Brain pericyte (primary cell): ENCODE data around the gene TMEM134.
"Not testable (repeated sequence)": the region's sequence is repeated elsewhere in the genome, so short reads cannot be mapped to it uniquely, and the experiment has no call there.

Experiments used
- DNase-seq: peaks from one replicate; pipeline ENCODE4 v3.0.0-alpha.2; 2012; ENCODE audit warnings: low read depth, low spot score

The TMEM134 gene

DNA sequence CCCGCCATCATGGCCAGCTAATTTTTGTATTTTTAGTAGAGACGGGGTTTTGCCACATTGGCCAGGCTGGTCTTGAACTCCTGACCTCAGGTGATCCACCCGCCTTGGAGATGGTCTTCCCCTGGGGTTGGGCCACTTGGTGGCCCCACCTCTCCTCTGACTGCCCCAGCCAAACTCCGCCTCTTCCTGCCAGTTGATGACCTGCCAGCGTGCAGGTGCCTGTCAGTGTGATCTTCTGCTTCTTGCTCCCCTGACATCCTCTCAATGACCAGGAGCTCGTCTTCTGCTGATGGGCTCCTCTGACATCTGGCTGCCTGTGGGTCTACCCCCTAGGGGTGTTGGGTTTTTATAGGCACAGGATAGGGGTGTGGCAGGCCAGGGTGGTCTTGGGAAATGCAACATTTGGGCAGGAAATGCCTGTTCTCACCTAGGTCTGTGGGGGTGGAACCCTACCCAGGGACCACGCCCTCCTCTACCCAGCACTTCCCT, 16.9 kb upstream of the TMEM134 start:
- not testable (repeated sequence) for DNase-seq

DNA sequence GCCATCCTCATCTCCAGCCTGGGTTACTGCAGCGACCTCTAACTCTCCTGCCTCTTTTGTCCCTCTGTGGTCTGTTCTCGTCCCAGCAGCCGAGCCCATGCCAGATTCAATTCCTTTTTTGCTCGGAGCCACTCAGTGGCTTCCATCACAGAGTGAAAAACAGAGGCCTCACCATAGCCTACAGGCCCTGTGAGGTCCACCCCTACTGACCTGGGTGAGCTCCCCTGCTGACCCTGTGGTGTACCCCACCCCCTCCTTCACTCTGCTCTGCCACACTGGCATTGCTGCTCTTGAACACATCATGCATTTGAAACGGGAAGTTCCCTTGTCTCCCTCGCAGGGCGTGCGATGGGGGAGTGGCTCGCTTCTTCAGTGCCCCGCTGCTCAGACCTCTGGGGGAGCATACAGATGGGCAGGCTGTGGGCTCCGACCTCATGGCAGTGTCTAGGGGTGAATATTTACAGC, 15.8 kb upstream of the TMEM134 start:
- DNase-seq: no peak

GRCh38 chr11:67483831-67484665, 15.0 kb upstream of the TMEM134 start:
- DNase-seq: no peak

- peak; percentile 96 for DNase-seq
Observed at GRCh38 chr11:67482827-67483798, 14.1 kb upstream of the TMEM134 start, which contains the start of gene AIP. Gene AIP, plus strand, starts transcription at chr11:67483026. Its CDS starts 133 bp downstream, at chr11:67483159.

DNA sequence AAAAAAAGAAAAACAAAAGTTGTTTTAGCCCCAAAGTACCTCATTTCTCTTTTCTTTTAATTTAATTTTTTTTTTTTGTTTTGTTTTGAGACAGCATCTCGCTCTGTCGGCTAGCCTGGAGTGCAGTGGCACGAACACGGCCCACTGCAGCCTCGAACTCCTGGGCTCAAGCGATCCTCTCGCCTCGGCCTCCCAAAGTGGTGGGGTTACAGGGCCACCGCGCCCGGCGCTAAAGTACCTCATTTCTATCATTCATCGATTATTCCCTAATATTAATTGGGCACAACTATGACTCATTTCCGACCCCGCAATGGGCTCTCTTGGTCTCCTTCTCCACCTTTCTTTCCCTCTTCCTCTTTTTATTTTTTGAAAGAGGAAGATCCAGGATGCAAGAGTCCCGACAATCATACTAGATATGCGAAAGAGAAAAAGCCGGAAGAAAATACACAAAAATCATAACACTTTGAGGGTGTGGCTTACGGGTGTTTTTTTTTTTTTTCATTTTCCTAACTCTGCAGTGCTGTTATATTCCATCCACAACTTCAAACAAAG, 13.3 kb upstream of the TMEM134 start:
- no peak for DNase-seq

GRCh38 chr11:67477344-67478050, 8.4 kb upstream of the TMEM134 start:
- DNase-seq: not testable (repeated sequence)

GRCh38 chr11:67476692-67477091, 7.6 kb upstream of the TMEM134 start:
- DNase-seq: not testable (repeated sequence)

DNA sequence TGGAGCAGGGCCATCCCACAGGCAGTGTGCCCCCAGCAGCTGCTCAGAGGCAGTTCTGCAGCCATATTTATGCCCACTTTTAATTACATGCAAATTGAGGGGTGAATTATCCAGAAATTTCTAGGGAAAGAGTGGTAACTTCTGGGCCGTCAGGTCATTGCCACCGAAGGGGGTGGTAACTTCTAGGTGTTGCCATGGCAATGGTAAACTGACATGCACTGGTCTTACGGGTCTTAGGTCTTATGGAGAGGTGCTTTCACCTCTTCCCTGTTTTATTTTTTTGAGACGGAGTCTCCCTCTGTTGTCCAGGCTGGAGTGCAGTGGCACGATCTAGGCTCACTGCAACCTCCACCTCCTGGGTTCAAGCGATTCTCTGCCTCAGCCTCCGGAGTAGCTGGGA, 3.8 kb upstream of the TMEM134 start:
- DNase-seq: no peak

- no peak for DNase-seq
Observed at GRCh38 chr11:67470337-67471002, 1.4 kb upstream of the TMEM134 start.

GRCh38 chr11:67469508-67469811, 409 bp upstream of the TMEM134 start:
- DNase-seq: no peak

GRCh38 chr11:67468456-67468758, 644 bp downstream of the TMEM134 start:
- DNase-seq: no peak

GRCh38 chr11:67468056-67468455, 995 bp downstream of the TMEM134 start:
- no peak for DNase-seq

DNA sequence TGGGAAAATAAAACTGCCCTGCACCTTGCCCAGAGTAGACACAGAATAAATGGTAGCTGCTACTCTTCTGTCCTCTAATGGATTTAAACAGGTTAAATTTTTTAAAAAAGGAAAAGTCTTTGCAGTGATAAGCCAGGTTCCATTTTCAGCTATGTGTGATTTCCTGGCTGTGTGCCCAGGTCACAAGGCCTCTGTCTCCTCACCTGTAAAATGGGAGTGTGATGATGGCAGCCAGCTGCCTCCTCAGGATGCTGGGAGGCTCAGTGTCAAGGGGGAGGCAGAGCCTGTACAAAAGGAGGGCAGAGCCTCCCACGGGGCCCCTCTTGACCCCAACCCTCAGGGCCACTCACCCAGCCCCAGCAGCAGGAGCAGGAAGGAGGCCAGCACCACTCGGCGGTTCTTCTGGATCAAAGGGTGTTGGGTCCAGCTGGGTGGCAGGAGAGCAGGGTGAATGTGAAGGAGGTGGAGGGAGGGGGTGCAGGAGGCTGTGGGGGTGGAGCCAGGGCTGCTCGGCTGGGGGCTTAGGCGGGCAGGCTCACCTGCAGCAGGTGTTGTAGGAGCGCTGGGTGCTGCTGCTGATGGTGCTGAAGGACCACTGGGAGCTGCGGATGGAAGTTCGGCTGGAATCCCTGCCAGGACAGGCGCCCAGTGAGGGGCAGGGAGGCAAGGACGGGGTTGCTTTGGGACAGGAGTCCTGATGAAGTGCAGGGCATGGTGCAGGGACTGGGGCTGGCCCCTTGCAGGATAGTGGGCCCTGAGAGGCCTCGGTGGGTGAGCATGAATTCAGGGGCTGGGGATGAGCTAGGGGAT, 1.9 kb downstream of the TMEM134 start:
- DNase-seq: no peak

GRCh38 chr11:67466367-67466766, 2.7 kb downstream of the TMEM134 start:
- DNase-seq: no peak

GRCh38 chr11:67465530-67465929, 3.5 kb downstream of the TMEM134 start:
- DNase-seq: not testable (repeated sequence)

- DNase-seq: no peak
Observed at GRCh38 chr11:67465189-67465510, 3.9 kb downstream of the TMEM134 start.

GRCh38 chr11:67464411-67465188, 4.5 kb downstream of the TMEM134 start:
- no peak for DNase-seq

- DNase-seq: no peak
Observed at GRCh38 chr11:67463680-67464410, 5.2 kb downstream of the TMEM134 start.

DNA sequence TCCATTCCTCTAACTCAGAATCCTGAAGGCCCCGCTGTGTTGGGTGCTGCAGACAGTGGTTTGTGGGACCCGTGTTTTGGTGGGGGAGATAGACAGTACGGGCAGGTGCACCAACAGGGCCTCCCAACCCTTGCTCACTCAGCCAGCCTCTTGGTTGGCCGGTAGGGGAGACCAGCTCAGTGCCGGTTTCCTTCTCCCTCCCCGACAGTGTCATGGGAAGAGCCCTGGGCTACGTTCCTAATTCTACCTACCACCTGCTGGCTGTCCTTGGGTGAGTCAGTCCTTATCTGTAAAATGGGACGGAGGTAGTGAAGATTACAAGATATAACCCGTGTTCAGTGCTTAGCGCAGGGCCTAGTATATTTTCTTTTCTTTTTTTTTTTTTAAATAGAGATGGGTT, 5.9 kb downstream of the TMEM134 start:
- DNase-seq: no peak
